ENCODE measurements around the gene GPR132.

GRCh38 chr14:105077649-105077995 lies 12.4 kb upstream of the GPR132 start:
- TF ChIP-seq CTCF (IDR thresholded peaks at IDR 0.05) (no peak), POLR2A (IDR thresholded peaks at IDR 0.05) (no peak)

Data from heart left ventricle (tissue), 13 donors.